Measurements from ENCODE around the gene TMEM121.

- TF ChIP-seq CTCF (IDR thresholded peaks at IDR 0.05) (no peak), POLR2A (IDR thresholded peaks at IDR 0.05) (no peak), POLR2AphosphoS5 (IDR thresholded peaks at IDR 0.05) (no peak), EP300 (IDR thresholded peaks at IDR 0.05) (no peak)
These were observed 14.4 kb downstream of the TMEM121 start for GRCh38 chr14:105540811-105541210.
